HCT116 (cell line): Measurements from ENCODE around the gene GJB5. TPM values are rescaled to one million over a fixed set of nuclear protein-coding genes. Genes with fewer than 3 reads are reported as not detected.

Source experiments
- ATAC-seq: fragments of 200-7000 bp; cut with Tn5 transposase; 2 replicates; pipeline ENCODE4 v1.9.1; 2020; ENCODE audit warnings: mild to moderate bottlenecking, moderate library complexity
- BruUV-seq: library from RNA; stranded (reverse); fragments of 400-500 nt; replicated peaks from 2 replicates; lab custom pipeline; 2021; lab: Mats Ljungman, UMichigan
- CTCF ChIA-PET: fragments of 300-600 bp; sonication (Branson Sonifier 250); formaldehyde crosslinking; loops from one replicate; lab custom pipeline; 2021; ENCODE audit warnings: antibody characterized with exemption; lab: Charles Lee
- POLR2A ChIA-PET: fragments of 300-600, 350-600 bp; sonication (Branson Sonifier 250); formaldehyde crosslinking; loops from one replicate; lab custom pipeline; 2021; ENCODE audit warnings: antibody characterized with exemption; lab: Charles Lee
- RAD21 ChIA-PET, 2 experiments: fragments of 300-600 bp; sonication (Branson Sonifier 250); formaldehyde crosslinking; loops; one replicate each; lab custom pipeline; 2023; ENCODE audit warnings: low total read pairs in 2 of 2; ENCODE audit not compliant: uncharacterized antibody in 2 of 2, unreplicated experiment in 2 of 2, low non-redundant PET in 1 of 2; lab: Charles Lee
- DNase-seq: peaks from one replicate; pipeline ENCODE4 v3.0.0-alpha.2; 2010; ENCODE audit warnings: low read depth, low spot score
- H2AFZ ChIP-seq: fragments of 200-600 bp; shearing (Covaris generic), sonication (generic); 2 replicates; pipeline ENCODE4 v1.6.1; 2017; ENCODE audit warnings: low read depth, mixed run types, mixed read lengths, antibody characterized with exemption, low read length; ENCODE audit not compliant: poor library complexity, severe bottlenecking
- H3K27ac ChIP-seq: 2 replicates; pipeline ENCODE4 v1.5.1; 2012; ENCODE audit warnings: low read depth, low read length
- H3K27me3 ChIP-seq: fragments of 200-600 bp; sonication (generic); 2 replicates; pipeline ENCODE4 v1.6.1; 2016; ENCODE audit warnings: mixed run types, low read length, mixed read lengths; ENCODE audit not compliant: insufficient read depth
- H3K36me3 ChIP-seq, 2 experiments: fragments of 200-500 bp in 1 of 2; fragments of 200-600 bp in 1 of 2; sonication (Bioruptor generic) in 1 of 2; sonication (generic) in 1 of 2; 2 replicates each; pipeline versions ENCODE4 v1.5.1 to v1.6.1; 2014 to 2016; ENCODE audit warnings: low read length in 2 of 2, inconsistent platforms in 1 of 2, mixed read lengths in 1 of 2, mixed run types in 1 of 2; ENCODE audit not compliant: insufficient read depth in 2 of 2, control insufficient read depth in 1 of 2
- H3K4me1 ChIP-seq, 2 experiments: fragments of 200-600 bp in 1 of 2; sonication (generic) in 1 of 2; 2 replicates each; pipeline versions ENCODE4 v1.5.1 to v1.6.1; 2012 to 2017; ENCODE audit warnings: low read length in 2 of 2, inconsistent platforms in 1 of 2, mild to moderate bottlenecking in 1 of 2, mixed read lengths in 1 of 2, mixed run types in 1 of 2, moderate library complexity in 1 of 2; ENCODE audit not compliant: insufficient read depth in 2 of 2, control insufficient read depth in 1 of 2
- H3K4me2 ChIP-seq: fragments of 200-600 bp; sonication (generic); 2 replicates; pipeline ENCODE4 v1.6.1; 2017; ENCODE audit warnings: mixed run types, low read length, mixed read lengths
- H3K4me3 ChIP-seq, 2 experiments: fragments of 200-600 bp in 1 of 2; sonication (generic) in 1 of 2; replicated peaks in 1 of 2; 2 replicates each; pipeline ENCODE4 v1.5.1; 2011 to 2016; ENCODE audit warnings: low read length in 2 of 2, control low read depth in 1 of 2, low read depth in 1 of 2, mild to moderate bottlenecking in 1 of 2, mixed read lengths in 1 of 2, mixed run types in 1 of 2
- H3K79me2 ChIP-seq: fragments of 200-600 bp; sonication (generic); 2 replicates; pipeline ENCODE4 v1.6.1; 2017; ENCODE audit warnings: mild to moderate bottlenecking, mixed run types, low read length, moderate library complexity, mixed read lengths; ENCODE audit not compliant: insufficient read depth
- H3K9ac ChIP-seq: fragments of 200-600 bp; sonication (generic); 2 replicates; pipeline ENCODE4 v1.6.1; 2016; ENCODE audit warnings: low read length, mixed read lengths
- H3K9me2 ChIP-seq: fragments of 200-600 bp; sonication (generic), shearing (Covaris generic); 2 replicates; pipeline ENCODE4 v1.6.1; 2017; ENCODE audit warnings: mixed run types, mild to moderate bottlenecking, moderate library complexity; ENCODE audit not compliant: insufficient read depth
- H3K9me3 ChIP-seq, 2 experiments: fragments of 200-500 bp in 1 of 2; fragments of 200-600 bp in 1 of 2; sonication (Bioruptor generic) in 1 of 2; sonication (generic) in 1 of 2; 2 replicates each; pipeline ENCODE4 v1.6.1; 2014 to 2017; ENCODE audit warnings: low read length in 2 of 2, mixed read lengths in 2 of 2, inconsistent platforms in 1 of 2, low read depth in 1 of 2, mild to moderate bottlenecking in 1 of 2, mixed run types in 1 of 2, moderate library complexity in 1 of 2; ENCODE audit not compliant: control insufficient read depth in 1 of 2, insufficient read depth in 1 of 2
- H4K20me1 ChIP-seq: fragments of 200-600 bp; sonication (generic), shearing (Covaris generic); 2 replicates; pipeline ENCODE4 v1.6.1; 2017; ENCODE audit warnings: mixed run types, mild to moderate bottlenecking, moderate library complexity; ENCODE audit not compliant: insufficient read depth
- CBX3 ChIP-seq: IDR thresholded peaks from 2 replicates; pipeline ENCODE4 v1.6.1; 2012; ENCODE audit warnings: low read depth
- EGR1 ChIP-seq: IDR thresholded peaks from 2 replicates; pipeline ENCODE4 v1.6.1; 2012; ENCODE audit warnings: low read depth
- ELF1 ChIP-seq: IDR thresholded peaks from 2 replicates; pipeline ENCODE4 v1.6.1; 2012; ENCODE audit warnings: low read depth, borderline replicate concordance
- EZH2phosphoT487 ChIP-seq: fragments of 200-600 bp; IDR thresholded peaks from 2 replicates; pipeline ENCODE4 v1.6.1; 2018; ENCODE audit warnings: antibody characterized with exemption, borderline replicate concordance
- MAX ChIP-seq: IDR thresholded peaks from 2 replicates; pipeline ENCODE4 v1.6.1; 2012
- POLR2AphosphoS5 ChIP-seq: IDR thresholded peaks from 2 replicates; pipeline ENCODE4 v1.6.1; 2011; ENCODE audit warnings: mild to moderate bottlenecking, low read depth, low read length, moderate library complexity
- SRF ChIP-seq: IDR thresholded peaks from 2 replicates; pipeline ENCODE4 v1.6.1; 2012; ENCODE audit warnings: low read depth
- TCF7L2 ChIP-seq: IDR thresholded peaks from 2 replicates; pipeline ENCODE4 v1.7.0; 2011; ENCODE audit warnings: borderline replicate concordance, inconsistent platforms; ENCODE audit not compliant: insufficient read depth, insufficient read length; ENCODE audit errors: extremely low read depth
- YY1 ChIP-seq: IDR thresholded peaks from 2 replicates; pipeline ENCODE4 v1.6.1; 2011; ENCODE audit warnings: low read length, low read depth, moderate library complexity, mild to moderate bottlenecking; ENCODE audit not compliant: insufficient replicate concordance; ENCODE audit errors: extremely low read depth
- ZNF274 ChIP-seq: fragments of 200-500 bp; sonication (Bioruptor generic); IDR thresholded peaks from 2 replicates; pipeline ENCODE4 v1.6.1; 2014; ENCODE audit warnings: mild to moderate bottlenecking, low read depth, low read length, inconsistent platforms
- intact Hi-C: fragments of 100-400 bp; cut with micrococcal nuclease; formaldehyde crosslinking; loops from 2 replicates; pipeline ENCODE4 v1.10.0; 2022
- total RNA-seq: library from RNA; stranded (reverse); gene quantifications from one replicate; pipeline ENCODE4 v1.2.1, GENCODE V29; 2021; ENCODE audit not compliant: unreplicated experiment
- TF ChIP-seq, protein P1 (sequence below), 3 experiments: fragments of 200-600 bp in 1 of 3; sonication (generic) in 1 of 3; IDR thresholded peaks in 2 of 3; conservative IDR thresholded peaks in 1 of 3; 2 replicates each; pipeline ENCODE4 v1.5.1; 2012 to 2017; ENCODE audit warnings: low read depth in 2 of 3, low read length in 2 of 3, antibody characterized with exemption in 1 of 3, borderline replicate concordance in 1 of 3, control low read depth in 1 of 3, mild to moderate bottlenecking in 1 of 3, mixed read lengths in 1 of 3, mixed run types in 1 of 3, moderate library complexity in 1 of 3; ENCODE audit not compliant: insufficient read depth in 1 of 3

Gene GJB5
- total RNA-seq, 1 experiment from 2014 or later, result 4.6 TPM

DNA sequence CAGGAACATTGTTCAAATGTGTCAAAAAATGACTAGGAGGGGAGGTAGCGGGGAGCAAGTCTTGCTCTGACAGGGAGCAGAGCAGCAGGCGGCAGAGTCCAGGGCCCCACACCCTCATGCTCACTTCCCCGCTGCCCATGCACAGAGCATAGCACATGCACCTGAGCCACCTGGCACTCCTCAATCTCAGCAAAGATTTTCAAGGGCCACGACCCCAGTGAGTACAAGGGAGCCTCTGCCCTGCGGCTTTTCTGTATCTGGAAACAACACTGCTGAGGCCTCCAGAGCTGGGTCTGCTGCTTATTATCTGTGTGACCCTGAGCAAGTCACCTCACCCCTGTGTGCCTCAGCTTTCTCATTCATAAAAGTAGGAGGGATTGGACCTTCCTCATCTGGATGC lies 25.1 kb downstream of the GJB5 start:
- peaks cover 39 to 57% of the 10 kb centered on the region in 2 experiments for H3K4me1 ChIP-seq
- H3K79me2 ChIP-seq, result peaks cover 44% of the 10 kb centered on the region
- H3K4me2 ChIP-seq, result peak overlapping the region; percentile 86
- BruUV-seq, result no TSS peak
- H3K4me3 ChIP-seq, result 0 out of 4 replicates have a peak overlapping the region, but pooled peaks of 1 of the 2 experiments have one; percentile 84
- no peaks in the 10 kb centered on the region for H4K20me1 ChIP-seq
- intact Hi-C loops, result loop anchor here (2.0 kb wide), 1 partner anchor 17 kb away; no protein-coding TSS in a partner anchor
- no peaks in the 10 kb centered on the region for H3K9me3 ChIP-seq
- ChIA-PET CTCF (interaction anchor here (1.2 kb wide), 1 partner anchor 73 kb away, joined by 4 read pairs; no protein-coding TSS in a partner anchor), RAD21 (interaction anchor here in 1 of 2 experiments (0.9 kb wide), 1 partner anchor 37 kb away, joined by 3 read pairs; no protein-coding TSS in a partner anchor), POLR2A (interaction anchor here (1.0 to 1.5 kb wide), 4 partner anchors 15 to 80 kb away, joined by 4 to 5 read pairs (median 4); partner anchors contain the start of genes GJB4, GJB5 and SMIM12)
- peaks cover 3 to 7% of the 10 kb centered on the region in 2 experiments; a peak in 1 of 4 replicates for H3K36me3 ChIP-seq
- no peak for DNase-seq
- no peaks in the 10 kb centered on the region for H3K27me3 ChIP-seq
- ATAC-seq, result no peak
- no peak overlapping the region for H2AFZ ChIP-seq
- TF ChIP-seq EZH2phosphoT487 (no peak), MAX (no peak), ZNF274 (no peak), SRF (no peak)
- peak overlapping the region; percentile 83 for H3K9ac ChIP-seq
- H3K27ac ChIP-seq, result peak overlapping the region; percentile 98
- no peaks in the 10 kb centered on the region for H3K9me2 ChIP-seq

- Histone ChIP-seq H3K27ac (peak overlapping the region; percentile 98), H4K20me1 (no peaks in the 10 kb centered on the region), H2AFZ (no peak overlapping the region), H3K4me1 (peaks cover 39 to 57% of the 10 kb centered on the region in 2 experiments), H3K4me3 (peak overlapping the region; percentile 84 to 92), H3K9me3 (no peaks in the 10 kb centered on the region), H3K79me2 (peaks cover 48% of the 10 kb centered on the region), H3K36me3 (peaks cover 4 to 12% of the 10 kb centered on the region in 2 experiments; a peak in 1 of 4 replicates), H3K9me2 (no peaks in the 10 kb centered on the region), H3K4me2 (peak overlapping the region; percentile 86), H3K27me3 (no peaks in the 10 kb centered on the region), H3K9ac (peak overlapping the region; percentile 83)
- intact Hi-C loops, result no loop called here
- POLR2A ChIA-PET, result interaction anchor here (0.8 to 1.2 kb wide), 4 partner anchors 18 to 38 kb away, joined by 3 to 6 read pairs (median 4); partner anchors contain the start of gene GJB4
- no peak for DNase-seq
- BruUV-seq, result TSS peak; percentile 74
- CTCF ChIA-PET, result interaction anchor here (0.7 kb wide), 1 partner anchor 38 kb away, joined by 3 read pairs; no protein-coding TSS in a partner anchor
- ATAC-seq, result no peak
- RAD21 ChIA-PET, result no interaction called here
- TF ChIP-seq MAX (no peak), TCF7L2 (no peak), YY1 (no peak), CBX3 (no peak), EZH2phosphoT487 (no peak), POLR2AphosphoS5 (no peak), ZNF274 (no peak), EGR1 (no peak), SRF (no peak), ELF1 (no peak)
- TF ChIP-seq, protein P1, sequence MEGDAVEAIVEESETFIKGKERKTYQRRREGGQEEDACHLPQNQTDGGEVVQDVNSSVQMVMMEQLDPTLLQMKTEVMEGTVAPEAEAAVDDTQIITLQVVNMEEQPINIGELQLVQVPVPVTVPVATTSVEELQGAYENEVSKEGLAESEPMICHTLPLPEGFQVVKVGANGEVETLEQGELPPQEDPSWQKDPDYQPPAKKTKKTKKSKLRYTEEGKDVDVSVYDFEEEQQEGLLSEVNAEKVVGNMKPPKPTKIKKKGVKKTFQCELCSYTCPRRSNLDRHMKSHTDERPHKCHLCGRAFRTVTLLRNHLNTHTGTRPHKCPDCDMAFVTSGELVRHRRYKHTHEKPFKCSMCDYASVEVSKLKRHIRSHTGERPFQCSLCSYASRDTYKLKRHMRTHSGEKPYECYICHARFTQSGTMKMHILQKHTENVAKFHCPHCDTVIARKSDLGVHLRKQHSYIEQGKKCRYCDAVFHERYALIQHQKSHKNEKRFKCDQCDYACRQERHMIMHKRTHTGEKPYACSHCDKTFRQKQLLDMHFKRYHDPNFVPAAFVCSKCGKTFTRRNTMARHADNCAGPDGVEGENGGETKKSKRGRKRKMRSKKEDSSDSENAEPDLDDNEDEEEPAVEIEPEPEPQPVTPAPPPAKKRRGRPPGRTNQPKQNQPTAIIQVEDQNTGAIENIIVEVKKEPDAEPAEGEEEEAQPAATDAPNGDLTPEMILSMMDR (IDR thresholded peaks at IDR 0.05 in 2 of 3, conservative IDR thresholded peaks at IDR 0.05 in 1 of 3; ENCODE audit: borderline replicate concordance in 1 of 3, insufficient read depth in 1 of 3, low read depth in 2 of 3, low read length in 2 of 3), result no peak
Measured at GRCh38 chr1:34780528-34780927, 25.7 kb downstream of the GJB5 start.
